SKM-1 treated with dmso at 0.1 percent for 144 hours (cell line): ENCODE data around the gene ADD1.

ENCODE experiments used
- DNase-seq: peaks from one replicate; lab custom pipeline; 2025; ENCODE audit not compliant: unreplicated experiment; lab: John Stamatoyannopoulos, UW

ADD1 gene

DNA sequence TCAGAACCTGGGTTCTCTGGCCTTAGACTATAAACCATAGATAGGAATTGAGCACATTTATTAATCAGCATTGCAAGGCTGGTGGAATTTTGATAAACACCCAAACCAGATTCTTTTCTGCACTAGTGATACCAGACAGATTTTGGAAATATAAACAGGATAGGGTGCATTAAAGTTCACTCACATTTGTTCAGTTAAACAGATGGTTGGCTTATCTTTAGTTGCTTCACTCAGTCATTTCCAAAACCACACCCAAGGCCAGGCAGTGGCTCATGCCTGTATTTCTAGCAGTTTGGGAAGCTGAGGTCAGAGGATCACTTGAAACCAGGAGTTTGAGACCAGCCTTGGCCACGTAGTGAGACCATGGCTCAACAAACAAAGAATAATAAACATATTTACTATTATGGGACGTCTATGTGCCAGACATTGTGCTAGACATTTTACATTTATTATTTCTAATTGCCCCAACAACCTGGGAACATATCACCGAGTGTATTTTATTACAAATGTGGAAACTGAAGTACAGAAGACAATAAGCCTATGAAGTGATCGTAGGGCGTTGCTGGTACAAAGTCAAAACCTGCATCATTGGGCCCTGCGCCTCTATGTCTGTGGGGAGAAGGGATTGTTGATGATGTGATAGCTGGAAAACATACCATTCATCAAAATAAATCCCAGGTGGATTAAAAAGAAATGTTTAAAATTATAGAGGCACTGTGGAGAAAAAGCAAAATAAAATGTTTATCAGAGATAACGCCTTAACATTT, 15.0 kb downstream of the ADD1 start:
- no peak for DNase-seq

DNA sequence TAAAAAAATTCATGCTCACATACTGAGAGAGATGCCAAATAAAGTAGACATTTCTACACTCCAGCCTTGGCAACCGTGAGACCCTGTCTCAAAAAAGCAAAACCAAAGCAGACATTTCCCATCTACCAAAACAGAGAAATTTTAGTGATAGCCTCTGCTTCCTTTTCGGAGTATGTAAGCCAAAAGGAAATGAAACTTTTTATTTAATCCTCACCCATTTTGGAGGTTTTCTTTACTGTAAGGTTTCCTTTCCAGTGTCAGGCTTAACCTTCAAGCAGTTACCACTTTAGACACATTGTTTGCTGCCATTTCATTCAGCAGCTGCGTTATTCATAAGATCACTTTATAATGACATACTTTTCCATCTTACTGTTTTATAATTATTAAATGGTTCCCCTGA, 15.9 kb downstream of the ADD1 start:
- DNase-seq: no peak

GRCh38 chr4:2860391-2861348, 17.0 kb downstream of the ADD1 start:
- peak; percentile 54 for DNase-seq

- DNase-seq: no peak
These were observed 18.2 kb downstream of the ADD1 start for GRCh38 chr4:2861631-2862436.

DNA sequence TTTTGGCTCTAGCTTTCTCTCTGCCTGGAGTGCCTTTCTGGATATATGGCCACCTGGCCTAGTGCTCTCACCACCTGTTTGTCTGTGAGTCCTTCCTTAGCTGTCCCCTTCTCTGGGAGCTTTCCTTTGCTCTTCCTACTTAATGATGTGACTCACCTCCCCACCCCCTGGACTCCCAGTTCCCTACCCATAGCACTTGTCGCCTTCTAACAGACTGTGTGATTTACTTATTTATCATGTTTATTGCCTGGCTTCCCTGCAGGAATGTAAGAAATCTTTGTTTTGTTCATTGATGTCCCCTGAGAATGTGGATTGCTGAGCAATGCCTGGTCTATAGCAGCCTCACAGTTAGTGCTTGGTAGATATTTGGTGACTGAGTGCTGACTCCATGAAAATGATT, 18.9 kb downstream of the ADD1 start:
- no peak for DNase-seq

DNA sequence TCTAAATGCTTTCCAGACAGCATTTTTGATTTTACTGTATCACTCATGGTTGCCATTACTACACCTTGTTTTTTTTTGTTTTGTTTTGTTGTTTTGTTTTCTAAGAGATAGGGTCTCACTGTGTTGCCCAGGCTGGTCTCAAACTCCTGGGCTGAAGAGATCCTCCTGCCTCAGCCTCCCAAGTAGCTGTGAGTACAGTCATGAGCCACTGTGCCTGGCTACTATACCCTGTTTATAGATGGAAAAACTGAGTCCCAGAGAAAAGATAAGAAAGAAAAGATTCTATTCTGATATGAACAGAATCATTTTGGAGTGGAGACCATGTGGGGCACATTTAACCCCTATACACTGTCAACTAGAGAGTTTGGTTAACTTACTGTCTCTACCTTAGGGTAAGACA, 20.0 kb downstream of the ADD1 start:
- no peak for DNase-seq

- DNase-seq: no peak
These were observed 21.6 kb downstream of the ADD1 start for GRCh38 chr4:2865196-2865780.

GRCh38 chr4:2866160-2866861, 22.7 kb downstream of the ADD1 start:
- no peak for DNase-seq

GRCh38 chr4:2866891-2867290, 23.2 kb downstream of the ADD1 start:
- DNase-seq: no peak

DNA sequence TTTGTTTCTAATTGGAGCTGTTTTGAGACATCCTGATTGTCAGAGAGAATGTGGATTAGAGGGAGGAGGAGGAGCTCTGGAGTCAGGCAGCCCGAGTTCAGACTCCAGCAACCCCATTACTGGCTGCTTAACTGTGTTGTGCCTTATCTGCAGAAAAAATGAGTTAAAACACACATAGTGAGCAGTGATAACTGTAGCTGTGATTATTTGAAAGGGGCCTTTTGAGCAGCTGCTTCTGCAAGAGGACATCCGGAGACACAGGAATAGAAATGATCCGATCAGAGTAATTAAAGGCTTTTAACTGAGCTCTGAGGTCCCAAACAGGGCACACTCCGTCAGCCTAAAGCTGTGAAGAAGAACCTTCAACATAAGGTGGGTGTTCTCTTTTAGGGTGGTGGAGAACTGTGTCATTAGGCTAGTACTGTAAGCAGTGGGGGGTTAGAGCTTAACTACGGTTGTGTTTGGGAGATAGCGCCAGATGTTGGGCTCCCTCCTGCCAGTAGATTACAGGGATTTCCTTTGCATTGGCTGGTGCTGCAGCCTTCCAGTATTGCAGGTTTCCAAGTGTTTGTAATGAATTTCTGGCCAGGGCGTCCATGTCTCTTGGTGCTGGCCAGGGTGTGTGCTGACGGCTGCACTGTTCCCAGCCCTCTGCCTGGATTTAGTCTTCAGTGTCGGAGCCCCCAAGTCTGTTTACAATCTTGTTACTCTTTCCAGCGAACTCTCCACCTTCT, 24.3 kb downstream of the ADD1 start:
- no peak for DNase-seq

DNA sequence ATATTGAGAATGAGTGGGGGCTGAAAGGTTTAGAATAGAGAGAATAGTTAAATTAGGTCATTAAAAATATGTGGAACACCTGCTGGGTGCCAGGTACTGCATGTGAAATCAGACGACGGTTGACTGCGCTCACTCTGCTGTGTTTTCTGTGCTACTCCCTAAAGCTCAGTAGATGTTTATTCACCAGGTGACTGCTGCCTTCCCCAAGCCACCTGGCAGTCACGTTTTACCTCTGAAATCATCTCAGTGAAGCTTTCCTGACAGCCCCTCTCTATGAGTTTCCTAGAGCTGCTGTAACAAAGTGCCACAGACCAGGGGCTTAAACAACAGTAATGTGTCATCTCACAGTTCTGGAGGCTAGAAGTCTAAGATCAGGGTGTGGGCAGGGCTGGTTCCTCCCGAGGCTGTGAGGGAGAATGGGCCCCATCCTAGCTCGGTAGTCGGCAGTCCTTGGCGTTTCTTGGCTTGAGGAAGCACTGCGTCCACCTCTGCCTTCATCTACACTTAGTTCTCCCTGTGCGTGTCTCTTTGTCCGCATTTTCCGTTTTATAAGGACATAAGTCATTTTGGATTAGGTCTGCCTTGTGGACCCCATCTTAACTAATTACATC, 25.3 kb downstream of the ADD1 start:
- DNase-seq: no peak

DNA sequence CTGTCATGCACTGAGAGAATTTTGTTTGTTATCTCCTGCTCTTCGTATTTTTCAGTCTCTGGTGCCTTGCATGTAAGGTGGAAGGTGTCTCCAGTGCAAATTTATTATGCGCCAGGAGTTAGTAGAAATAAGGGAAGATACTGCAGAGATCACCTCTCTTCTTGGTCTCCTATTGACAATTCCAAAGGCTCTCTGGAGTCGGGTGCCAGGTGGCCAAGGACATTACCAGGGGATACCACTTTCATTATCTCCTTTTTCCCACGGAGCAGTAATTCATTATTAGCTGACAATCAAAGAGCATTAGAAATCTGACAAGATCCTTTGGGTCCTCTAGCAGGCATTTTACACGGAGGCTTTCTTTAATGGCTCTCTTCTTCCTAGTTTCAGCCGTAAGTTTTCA, 26.0 kb downstream of the ADD1 start:
- DNase-seq: no peak

DNA sequence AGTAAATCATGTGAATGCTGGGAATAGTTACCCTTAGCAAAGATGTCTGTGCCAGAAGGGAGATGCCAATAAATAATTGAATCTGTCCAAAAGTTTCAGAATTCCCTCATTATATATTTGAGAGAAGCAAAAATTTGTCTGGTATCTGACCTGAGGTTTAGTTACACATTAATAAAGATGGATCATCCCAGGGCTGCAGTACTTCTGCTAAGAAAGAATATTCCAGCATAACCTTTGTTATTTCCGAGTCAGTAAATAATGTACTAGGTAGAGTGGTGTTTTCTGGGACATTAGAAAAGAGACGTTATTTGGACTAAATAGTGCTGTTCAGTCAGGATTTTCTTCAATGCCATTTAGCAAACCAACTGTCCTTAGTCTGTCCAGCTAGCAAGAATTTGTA, 26.4 kb downstream of the ADD1 start:
- no peak for DNase-seq

GRCh38 chr4:2871466-2871865, 27.8 kb downstream of the ADD1 start:
- DNase-seq: no peak

GRCh38 chr4:2871911-2872310, 28.3 kb downstream of the ADD1 start:
- DNase-seq: no peak

- no peak for DNase-seq
These were observed 29.7 kb downstream of the ADD1 start for GRCh38 chr4:2873329-2873728.

- DNase-seq: no peak
These were observed 31.2 kb downstream of the ADD1 start for GRCh38 chr4:2874861-2875260.

GRCh38 chr4:2875556-2875955, 31.9 kb downstream of the ADD1 start:
- no peak for DNase-seq

DNA sequence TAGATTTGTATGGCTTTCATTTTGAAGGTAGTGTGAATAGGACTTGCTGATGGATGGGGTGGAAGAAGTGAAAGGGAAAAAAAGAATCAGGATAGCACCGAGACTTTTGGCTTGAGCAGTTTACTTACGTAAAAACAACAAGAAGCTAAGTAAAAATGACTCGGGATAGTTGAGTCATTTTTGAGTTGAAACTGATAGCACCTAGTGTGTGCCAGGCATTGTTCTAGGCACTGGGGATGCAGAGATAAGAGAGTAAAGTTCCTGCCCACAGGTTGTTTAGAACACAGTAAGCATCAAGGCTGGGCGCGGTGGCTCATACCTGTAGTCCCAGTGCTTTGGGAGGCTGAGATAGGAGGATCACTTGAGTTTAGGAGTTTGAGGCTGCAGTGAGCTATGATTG, 34.7 kb downstream of the ADD1 start:
- DNase-seq: no peak
